Left ventricle myocardium inferior (tissue), 1 donor: ENCODE measurements around the gene PRMT1. TPM values are rescaled to one million over a fixed set of nuclear protein-coding genes. Genes with fewer than 3 reads are reported as not detected.

ENCODE experiments used
- DNase-seq: peaks from one replicate; pipeline ENCODE4 v3.0.0-alpha.2; 2020
- H3K27ac ChIP-seq: fragments of 200-600 bp; replicated peaks from 2 replicates; pipeline ENCODE4 v1.8.0; 2021
- H3K27me3 ChIP-seq: fragments of 200-600 bp; 2 replicates; pipeline ENCODE4 v1.8.0; 2021; ENCODE audit warnings: low read depth
- H3K36me3 ChIP-seq: fragments of 200-600 bp; 2 replicates; pipeline ENCODE4 v1.8.0; 2021
- H3K4me1 ChIP-seq: fragments of 200-600 bp; 2 replicates; pipeline ENCODE4 v1.8.0; 2021
- H3K4me3 ChIP-seq: fragments of 200-600 bp; 2 replicates; pipeline ENCODE4 v1.8.0; 2021; ENCODE audit warnings: mild to moderate bottlenecking, moderate library complexity
- H3K9me3 ChIP-seq: fragments of 200-600 bp; replicated peaks from 2 replicates; pipeline ENCODE4 v1.8.0; 2021
- CTCF ChIP-seq: fragments of 200-600 bp; IDR thresholded peaks from 2 replicates; pipeline ENCODE4 v1.8.0; 2021; ENCODE audit warnings: antibody characterized with exemption, mild to moderate bottlenecking, borderline replicate concordance
- intact Hi-C: fragments of 100-400 bp; cut with micrococcal nuclease; formaldehyde crosslinking; loops from one replicate; pipeline ENCODE4 v1.11.0; 2022
- total RNA-seq: library from RNA; stranded (reverse); fragmentation: NEBNext Ultra II Directional; extraction: Animal tissue kit (Norgen Biotek cat#: 25700); gene quantifications from one replicate; pipeline ENCODE4 v1.2.1, GENCODE V29; 2021
- donor health status: DM: no; HTN: yes; CAD: no; lungs with severe emphysema.

PRMT1 gene
- total RNA-seq, 1 donor from 2014 or later = 112 TPM

GRCh38 chr19:49687150-49687549 lies 10.1 kb downstream of the PRMT1 start:
- intact Hi-C loops = no loop called here
- TF ChIP-seq CTCF = no peak
- peaks cover 11% of the 10 kb centered on the region for H3K27me3 ChIP-seq
- H3K4me1 ChIP-seq = peaks cover 72% of the 10 kb centered on the region
- H3K36me3 ChIP-seq = peaks cover 60% of the 10 kb centered on the region
- H3K27ac ChIP-seq = peak overlapping the region; percentile 81
- peak overlapping the region; percentile 67 for H3K4me3 ChIP-seq
- H3K9me3 ChIP-seq = no peaks in the 10 kb centered on the region
- DNase-seq = no peak

GRCh38 chr19:49687566-49688316 lies 10.7 kb downstream of the PRMT1 start:
- Histone ChIP-seq H3K4me3 (peak overlapping the region; percentile 67), H3K36me3 (peaks cover 54% of the 10 kb centered on the region)
- TF ChIP-seq CTCF = no peak

GRCh38 chr19:49688531-49689132 lies 11.6 kb downstream of the PRMT1 start:
- H3K9me3 ChIP-seq = no peaks in the 10 kb centered on the region
- intact Hi-C loops = no loop called here
- DNase-seq = no peak
- peak overlapping the region; percentile 67 for H3K4me3 ChIP-seq
- peaks cover 72% of the 10 kb centered on the region for H3K4me1 ChIP-seq
- H3K27ac ChIP-seq = peak overlapping the region; percentile 81
- peaks cover 11% of the 10 kb centered on the region for H3K27me3 ChIP-seq
- H3K36me3 ChIP-seq = peaks cover 46% of the 10 kb centered on the region
- TF ChIP-seq CTCF = no peak

More at GRCh38 chr19:49687566-49688316, 10.7 kb downstream of the PRMT1 start:
- intact Hi-C loops = no loop called here
- DNase-seq = no peak
- Histone ChIP-seq H3K27me3 (peaks cover 11% of the 10 kb centered on the region), H3K27ac (peak overlapping the region; percentile 81), H3K9me3 (no peaks in the 10 kb centered on the region), H3K4me1 (peaks cover 72% of the 10 kb centered on the region)

- intact Hi-C loops = no loop called here
- Histone ChIP-seq H3K27me3 (peaks cover 11% of the 10 kb centered on the region), H3K4me3 (peak within 1 kb of the TSS; percentile 67), H3K27ac (peak within 1 kb of the TSS; percentile 81), H3K9me3 (no peaks in the 10 kb centered on the region), H3K4me1 (peaks cover 70% of the 10 kb centered on the region), H3K36me3 (peaks cover 38% of the 10 kb centered on the region)
- peak; percentile 50 for DNase-seq
- peak; percentile 67 for TF ChIP-seq CTCF
These were observed 12.3 kb downstream of the PRMT1 start, which contains the start of gene ADM5 for GRCh38 chr19:49689133-49690078. ADM5 (plus strand) TSS chr19:49689594; CDS start chr19:49689838, 244 bp downstream.

GRCh38 chr19:49690079-49690655 lies 13.1 kb downstream of the PRMT1 start:
- peak; percentile 36 for TF ChIP-seq CTCF
- DNase-seq = no peak
- Histone ChIP-seq H3K36me3 (peaks cover 30% of the 10 kb centered on the region), H3K27ac (peak overlapping the region; percentile 81), H3K27me3 (peaks cover 11% of the 10 kb centered on the region), H3K4me3 (peak overlapping the region; percentile 67), H3K4me1 (peaks cover 62% of the 10 kb centered on the region), H3K9me3 (no peaks in the 10 kb centered on the region)
- intact Hi-C loops = no loop called here
